ENCODE results near the gene VPS36.
A peak's percentile ranks its signal among the peaks of the same experiment; 100 is the strongest.
"Not testable (repeated sequence)": the region's sequence is repeated elsewhere in the genome, so short reads cannot be mapped to it uniquely, and the experiment has no call there.

The VPS36 gene

GRCh38 chr13:52432456-52432855, 18.0 kb downstream of the VPS36 start:
- DNase-seq = no peak

GRCh38 chr13:52428295-52428694, 22.1 kb downstream of the VPS36 start:
- peak; percentile 49 for DNase-seq

- DNase-seq = no peak
Observed at GRCh38 chr13:52421216-52421615, 29.2 kb downstream of the VPS36 start.

- DNase-seq = no peak
Observed at GRCh38 chr13:52419080-52419479, 31.4 kb downstream of the VPS36 start.

GRCh38 chr13:52414963-52415362, 35.5 kb downstream of the VPS36 start:
- no peak for DNase-seq

GRCh38 chr13:52414051-52414450, 36.4 kb downstream of the VPS36 start:
- DNase-seq = no peak

- DNase-seq = no peak
Observed at GRCh38 chr13:52412128-52412527, 38.3 kb downstream of the VPS36 start.

- DNase-seq = no peak
Observed at GRCh38 chr13:52411629-52412028, 38.8 kb downstream of the VPS36 start.

GRCh38 chr13:52408071-52408658, 42.3 kb downstream of the VPS36 start:
- not testable (repeated sequence) for DNase-seq

GRCh38 chr13:52407436-52407835, 43.0 kb downstream of the VPS36 start:
- DNase-seq = not testable (repeated sequence)

- DNase-seq = no peak
Observed at GRCh38 chr13:52406629-52407028, 43.8 kb downstream of the VPS36 start.

GRCh38 chr13:52405767-52406494, 44.5 kb downstream of the VPS36 start, which contains the start of gene THSD1:
TSS of gene THSD1 (minus strand) at chr13:52406172. CDS start at chr13:52402600, 3,572 bp downstream.
- no peak for DNase-seq

GRCh38 chr13:52405369-52405766, 45.1 kb downstream of the VPS36 start:
- DNase-seq = no peak

GRCh38 chr13:52399708-52400107, 50.7 kb downstream of the VPS36 start:
- no peak for DNase-seq

GRCh38 chr13:52399046-52399445, 51.4 kb downstream of the VPS36 start:
- DNase-seq = no peak

- DNase-seq = peak; percentile 52
Observed at GRCh38 chr13:52395704-52396103, 54.7 kb downstream of the VPS36 start.

- no peak for DNase-seq
Observed at GRCh38 chr13:52394586-52394985, 55.8 kb downstream of the VPS36 start.

GRCh38 chr13:52393572-52394357, 56.7 kb downstream of the VPS36 start:
- no peak for DNase-seq

GRCh38 chr13:52387721-52388120, 62.7 kb downstream of the VPS36 start:
- DNase-seq = no peak

- no peak for DNase-seq
Observed at GRCh38 chr13:52385870-52386269, 64.6 kb downstream of the VPS36 start.

GRCh38 chr13:52383366-52383765, 67.1 kb downstream of the VPS36 start:
- DNase-seq = no peak

- no peak for DNase-seq
Observed at GRCh38 chr13:52378312-52378711, 72.1 kb downstream of the VPS36 start.

GRCh38 chr13:52377898-52378297, 72.5 kb downstream of the VPS36 start:
- DNase-seq = no peak

GRCh38 chr13:52374873-52375411, 75.5 kb downstream of the VPS36 start:
- DNase-seq = no peak

All from NCI-H1694 treated with DMSO at 0.1 percent for 48 hours (cell line).